HG03045 (cell line): Measurements from ENCODE around the gene TUBA1C.
"Not testable (repeated sequence)": the region's sequence is repeated elsewhere in the genome, so short reads cannot be mapped to it uniquely, and the experiment has no call there.

Experiments
- ATAC-seq: cut with Tn5 transposase; IDR thresholded peaks from one replicate; pipeline ENCODE4 v1.9.1; 2021; ENCODE audit warnings: mild to moderate bottlenecking, moderate library complexity; ENCODE audit not compliant: unreplicated experiment

The TUBA1C gene

DNA sequence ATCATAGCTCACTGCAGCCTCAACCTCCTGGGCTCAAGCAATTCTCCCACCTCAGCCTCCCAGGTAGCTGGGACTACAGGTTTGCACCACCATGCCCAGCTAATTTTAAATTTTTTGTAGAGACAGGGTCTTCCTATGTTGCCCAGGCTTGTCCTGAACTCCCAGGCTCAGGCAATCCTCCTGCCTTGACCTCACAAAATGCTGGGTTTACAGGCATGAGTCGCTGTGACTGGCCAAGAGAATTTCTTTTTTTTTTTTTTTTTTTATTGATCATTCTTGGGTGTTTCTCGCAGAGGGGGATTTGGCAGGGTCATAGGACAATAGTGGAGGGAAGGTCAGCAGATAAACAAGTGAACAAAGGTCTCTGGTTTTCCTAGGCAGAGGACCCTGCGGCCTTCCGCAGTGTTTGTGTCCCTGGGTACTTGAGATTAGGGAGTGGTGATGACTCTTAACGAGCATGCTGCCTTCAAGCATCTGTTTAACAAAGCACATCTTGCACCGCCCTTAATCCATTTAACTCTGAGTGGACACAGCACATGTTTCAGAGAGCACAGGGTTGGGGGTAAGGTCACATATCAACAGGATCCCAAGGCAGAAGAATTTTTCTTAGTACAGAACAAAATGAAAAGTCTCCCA lies 18.0 kb downstream of the TUBA1C start:
- ATAC-seq, result not testable (repeated sequence)

DNA sequence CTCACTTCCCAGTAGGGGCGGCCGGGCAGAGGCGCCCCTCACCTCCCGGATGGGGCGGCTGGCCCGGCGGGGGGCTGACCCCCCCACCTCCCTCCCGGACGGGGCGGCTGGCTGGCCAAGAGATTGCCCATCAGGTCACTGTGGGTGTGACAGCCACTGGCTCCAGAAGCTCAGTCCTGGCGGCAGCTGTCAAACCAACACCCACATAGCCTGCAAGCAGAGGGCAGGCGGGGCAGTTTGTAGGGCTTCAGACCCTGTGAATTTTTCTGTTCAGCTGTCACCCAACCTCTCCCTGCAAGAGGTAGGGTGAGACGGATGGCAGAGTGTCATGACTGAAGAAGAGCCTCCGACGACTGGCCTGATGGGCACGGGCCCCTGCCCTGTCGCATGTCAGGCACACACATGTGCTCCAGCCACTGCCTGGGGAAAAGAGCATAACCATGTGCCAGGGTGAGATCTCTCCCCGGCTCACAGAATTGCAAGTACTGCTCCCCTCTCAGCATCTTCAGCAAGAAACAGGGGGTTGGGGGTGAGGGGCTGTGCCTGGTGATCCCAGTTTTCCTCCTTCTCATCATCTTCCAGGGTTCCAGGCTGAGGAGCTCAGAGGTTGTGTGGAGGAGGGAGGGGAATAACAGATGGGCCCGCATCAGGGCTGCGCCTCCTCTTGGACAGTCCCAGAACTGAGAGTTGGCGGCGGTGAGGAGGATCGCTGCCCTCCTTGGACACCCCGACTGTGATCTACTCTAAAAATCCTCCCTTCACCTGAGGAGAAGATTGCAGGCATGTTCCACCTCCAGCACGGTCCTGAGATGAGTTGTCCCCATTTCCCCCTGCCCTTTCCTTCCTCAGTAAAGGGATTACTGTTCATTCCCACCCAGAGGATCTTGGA lies 18.9 kb downstream of the TUBA1C start:
- ATAC-seq, result no peak

GRCh38 chr12:49284672-49285071 lies 19.8 kb downstream of the TUBA1C start:
- ATAC-seq, result no peak

- no peak for ATAC-seq
Observed at GRCh38 chr12:49287876-49288275, 23.0 kb downstream of the TUBA1C start.

DNA sequence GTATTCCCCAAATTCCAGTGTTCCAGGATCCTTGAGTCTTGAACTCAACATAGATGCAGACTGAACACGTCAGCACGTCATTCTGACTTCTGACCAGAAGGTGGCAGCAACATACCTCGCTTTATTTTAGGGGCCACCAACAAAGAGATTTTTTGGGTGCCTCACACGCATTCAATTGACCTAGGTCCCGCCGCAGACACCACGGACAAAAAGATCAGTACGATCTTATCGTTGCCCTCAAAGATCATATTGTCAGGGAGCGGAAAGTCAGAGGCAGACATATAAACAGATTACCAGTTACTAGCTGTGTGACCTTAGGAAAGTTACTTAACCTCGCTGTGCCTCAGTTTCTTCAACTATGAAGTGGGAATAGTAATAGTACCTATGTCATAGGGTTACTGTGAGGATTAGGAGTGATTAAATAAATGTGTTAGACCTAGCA lies 23.6 kb downstream of the TUBA1C start:
- no peak for ATAC-seq

DNA sequence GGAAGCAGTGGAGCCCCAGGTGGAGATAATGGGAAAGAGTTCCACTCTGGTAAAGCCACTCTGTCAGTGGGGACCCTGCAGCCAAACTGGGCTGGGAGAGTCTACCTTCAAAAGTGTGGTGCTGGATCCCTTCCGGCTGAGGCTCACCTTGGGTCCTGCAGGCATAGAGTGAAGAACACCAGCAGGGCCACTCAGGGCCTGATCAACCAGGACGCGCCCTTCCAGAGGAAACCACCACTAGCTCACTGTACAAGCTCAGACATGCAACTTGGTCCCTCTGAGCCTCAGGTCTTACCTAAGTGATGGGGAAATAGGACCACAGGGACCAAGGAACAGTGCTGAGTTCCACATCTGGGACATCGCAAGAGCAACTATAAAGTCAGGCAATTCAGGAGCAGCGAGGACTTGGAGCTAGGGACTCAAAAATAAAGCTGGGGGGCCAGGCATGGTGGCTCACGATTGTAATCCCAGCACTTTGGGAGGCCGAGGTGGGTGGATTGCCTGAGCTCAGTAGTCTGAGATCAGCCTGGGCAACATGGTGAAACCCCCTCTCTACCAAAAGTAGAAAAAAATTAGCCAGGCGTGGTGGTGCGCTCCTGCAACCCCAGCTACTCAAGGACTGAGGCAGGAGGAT lies 24.2 kb downstream of the TUBA1C start:
- no peak for ATAC-seq

- ATAC-seq, result no peak
Observed at GRCh38 chr12:49292729-49293055, 27.8 kb downstream of the TUBA1C start.

GRCh38 chr12:49293056-49293956 lies 28.4 kb downstream of the TUBA1C start:
- no peak for ATAC-seq

DNA sequence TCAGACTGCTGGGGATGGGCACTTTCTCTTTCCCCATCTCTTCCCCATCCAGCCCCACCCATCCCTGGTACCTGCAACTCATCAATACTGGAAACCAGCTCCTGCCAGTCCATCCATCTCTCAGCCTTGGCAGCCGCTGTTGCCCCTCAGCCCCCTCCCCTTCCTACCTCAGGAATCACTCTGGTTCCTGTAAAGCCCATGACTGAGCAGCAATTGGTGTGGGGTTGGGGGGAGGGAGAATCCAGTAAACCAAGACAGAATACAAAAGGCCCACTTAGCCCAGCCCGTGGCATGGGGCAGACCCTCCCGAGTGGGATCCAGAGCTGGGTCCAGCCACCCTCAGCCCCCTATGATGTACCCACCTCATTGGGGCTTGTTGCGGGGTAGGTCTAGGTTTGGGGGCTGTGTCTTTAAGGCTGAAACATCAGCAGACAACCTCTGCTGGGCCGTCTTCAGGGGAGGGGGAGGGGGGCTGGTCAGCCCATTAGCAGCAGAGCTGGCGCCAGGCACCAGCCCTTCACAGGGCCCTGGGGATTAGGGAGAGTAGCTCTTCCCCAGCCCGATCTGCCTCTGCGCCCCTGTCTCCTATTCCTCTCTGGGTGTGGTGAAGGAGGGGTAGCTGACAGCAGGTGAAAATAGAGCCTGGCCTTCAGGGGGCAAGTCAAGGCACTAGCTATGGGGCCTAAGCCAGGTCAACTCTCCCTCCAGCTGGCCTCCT lies 29.4 kb downstream of the TUBA1C start:
- no peak for ATAC-seq

GRCh38 chr12:49294804-49295081 lies 29.9 kb downstream of the TUBA1C start:
- ATAC-seq, result no peak

DNA sequence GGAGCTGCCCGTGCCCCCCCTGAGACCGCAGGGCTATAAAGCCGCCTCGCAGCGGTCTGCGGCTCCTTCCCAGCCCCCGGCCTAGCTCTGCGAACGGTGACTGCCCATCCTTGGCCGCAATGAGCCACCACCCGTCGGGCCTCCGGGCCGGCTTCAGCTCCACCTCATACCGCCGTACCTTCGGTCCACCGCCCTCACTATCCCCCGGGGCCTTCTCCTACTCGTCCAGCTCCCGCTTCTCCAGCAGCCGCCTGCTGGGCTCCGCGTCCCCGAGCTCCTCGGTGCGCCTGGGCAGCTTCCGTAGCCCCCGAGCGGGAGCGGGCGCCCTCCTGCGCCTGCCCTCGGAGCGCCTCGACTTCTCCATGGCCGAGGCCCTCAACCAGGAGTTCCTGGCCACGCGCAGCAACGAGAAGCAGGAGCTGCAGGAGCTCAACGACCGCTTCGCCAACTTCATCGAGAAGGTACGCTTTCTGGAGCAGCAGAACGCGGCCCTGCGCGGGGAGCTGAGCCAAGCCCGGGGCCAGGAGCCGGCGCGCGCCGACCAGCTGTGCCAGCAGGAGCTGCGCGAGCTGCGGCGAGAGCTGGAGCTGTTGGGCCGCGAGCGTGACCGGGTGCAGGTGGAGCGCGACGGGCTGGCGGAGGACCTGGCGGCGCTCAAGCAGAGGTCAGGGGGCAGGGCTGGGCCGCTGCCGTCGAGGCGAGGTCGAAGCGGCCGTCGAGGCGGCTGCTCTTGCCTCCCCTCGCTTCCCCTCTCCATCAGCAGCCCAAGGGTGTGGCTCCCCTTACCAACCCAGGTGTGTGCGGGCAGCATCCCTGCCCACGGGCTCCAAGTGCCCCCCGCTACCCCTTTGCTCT lies 30.4 kb downstream of the TUBA1C start, which contains the start of gene PRPH:
Gene PRPH (plus strand): TSS at position 66 of the 855 bp plus-strand sequence. CDS start 54 bp downstream, at position 120.
- no peak for ATAC-seq

DNA sequence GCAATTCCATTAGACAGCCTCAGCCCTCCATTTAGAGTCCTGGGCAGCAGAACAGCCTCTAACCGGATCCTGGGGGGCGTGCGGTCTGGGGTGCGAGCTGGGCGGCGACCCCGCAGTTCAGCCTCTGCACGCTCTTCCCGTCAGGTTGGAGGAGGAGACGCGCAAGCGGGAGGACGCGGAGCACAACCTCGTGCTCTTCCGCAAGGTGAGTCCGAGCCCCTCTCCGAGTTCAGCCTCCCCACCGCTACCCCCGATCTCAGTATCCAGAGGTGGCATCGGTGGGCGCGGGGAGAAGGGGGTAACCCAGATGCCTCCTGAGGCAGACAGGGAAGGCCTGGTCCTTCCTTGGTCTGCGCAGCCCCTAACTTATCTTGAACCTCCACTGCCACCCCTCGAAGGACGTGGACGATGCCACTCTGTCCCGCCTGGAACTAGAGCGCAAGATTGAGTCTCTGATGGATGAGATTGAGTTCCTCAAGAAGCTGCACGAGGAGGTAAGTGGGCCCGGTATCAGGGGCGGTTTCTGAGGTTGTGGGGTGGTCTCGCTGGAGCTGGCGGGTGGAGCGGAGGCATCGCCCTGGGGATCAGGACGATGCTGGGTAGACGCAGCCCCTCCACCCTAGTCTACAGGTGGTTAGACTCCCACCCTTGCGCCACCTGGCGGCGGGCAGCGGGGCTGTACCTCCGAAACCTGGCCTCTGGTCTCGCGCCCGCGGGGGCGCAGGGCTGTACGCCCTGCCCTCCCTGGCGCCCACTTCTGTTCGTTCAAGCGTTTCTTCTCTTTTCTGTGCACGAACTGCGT lies 31.4 kb downstream of the TUBA1C start:
- no peak for ATAC-seq

DNA sequence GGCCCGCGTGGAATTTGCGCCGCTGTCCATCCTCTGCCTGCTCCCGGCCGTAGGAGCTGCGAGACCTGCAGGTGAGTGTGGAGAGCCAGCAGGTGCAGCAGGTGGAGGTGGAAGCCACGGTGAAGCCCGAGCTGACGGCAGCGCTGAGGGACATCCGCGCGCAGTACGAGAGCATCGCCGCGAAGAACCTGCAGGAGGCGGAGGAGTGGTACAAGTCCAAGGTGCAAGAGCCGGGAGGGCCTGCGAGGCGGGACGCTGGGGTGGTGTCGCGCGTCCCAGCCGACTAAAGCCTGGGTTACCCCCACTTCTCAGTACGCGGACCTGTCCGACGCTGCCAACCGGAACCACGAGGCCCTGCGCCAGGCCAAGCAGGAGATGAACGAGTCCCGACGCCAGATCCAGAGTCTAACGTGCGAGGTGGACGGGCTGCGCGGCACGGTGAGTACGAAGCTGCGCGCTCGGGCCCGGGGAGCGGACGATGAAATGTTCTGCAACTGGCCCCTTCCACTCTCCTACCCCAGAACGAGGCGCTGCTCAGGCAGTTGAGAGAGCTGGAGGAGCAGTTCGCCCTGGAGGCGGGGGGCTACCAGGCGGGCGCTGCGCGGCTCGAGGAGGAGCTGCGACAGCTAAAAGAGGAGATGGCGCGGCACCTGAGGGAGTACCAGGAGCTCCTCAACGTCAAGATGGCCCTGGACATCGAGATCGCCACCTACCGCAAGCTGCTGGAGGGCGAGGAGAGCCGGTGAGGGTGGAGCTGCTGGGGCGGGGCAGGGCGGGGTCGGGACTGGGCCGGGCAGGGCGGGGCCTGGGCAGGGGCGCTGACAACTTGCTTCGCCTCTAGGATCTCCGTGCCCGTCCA lies 32.2 kb downstream of the TUBA1C start:
- no peak for ATAC-seq

- no peak for ATAC-seq
Observed at GRCh38 chr12:49297695-49298060, 32.8 kb downstream of the TUBA1C start.

DNA sequence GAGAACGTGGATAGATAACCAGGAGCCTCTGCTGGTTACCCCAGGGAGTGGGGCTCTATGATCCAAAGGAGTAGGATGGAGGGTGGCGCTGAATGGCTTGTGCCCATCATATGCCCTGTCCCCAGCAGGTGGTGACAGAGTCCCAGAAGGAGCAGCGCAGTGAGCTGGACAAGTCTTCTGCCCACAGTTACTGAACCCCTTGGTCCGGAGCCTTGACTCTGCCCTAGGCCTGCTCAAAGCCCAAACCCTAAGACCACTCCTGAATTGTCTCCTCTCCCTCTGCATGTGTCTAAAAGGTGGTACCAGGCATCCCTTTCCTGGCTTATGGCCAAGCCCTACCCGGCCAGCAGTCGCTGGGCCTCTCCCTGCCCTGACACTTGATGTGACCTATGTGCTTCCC lies 33.3 kb downstream of the TUBA1C start:
- no peak for ATAC-seq

- ATAC-seq, result no peak
Observed at GRCh38 chr12:49301760-49302159, 36.9 kb downstream of the TUBA1C start.

DNA sequence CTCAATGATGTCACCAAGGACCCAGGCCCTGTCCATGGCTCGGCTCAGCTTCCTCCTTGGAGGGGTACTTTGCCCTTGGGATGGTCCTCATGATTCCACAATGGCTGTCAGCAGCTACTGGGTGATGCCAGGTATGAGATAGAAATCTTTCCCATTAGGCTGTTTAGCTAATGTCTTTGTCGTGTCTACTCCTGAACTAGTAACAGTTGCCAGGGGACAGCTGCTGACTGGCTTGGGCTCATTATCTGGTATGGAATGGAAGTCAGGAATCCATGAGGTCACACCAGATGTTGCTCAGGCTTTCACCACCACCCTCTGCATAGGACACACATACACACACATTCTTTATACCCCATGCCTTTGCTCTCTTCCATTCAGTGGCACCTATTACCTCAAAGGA lies 39.3 kb downstream of the TUBA1C start:
- ATAC-seq, result no peak
